CD4-positive, alpha-beta T cell treated with Interleukin-1 beta for 1 hour (primary cell): ENCODE data around the gene PPIP5K2.
"Not testable (repeated sequence)": the region's sequence is repeated elsewhere in the genome, so short reads cannot be mapped to it uniquely, and the experiment has no call there.

Experiments
- DNase-seq, 2 donors: peaks; one replicate each; pipeline ENCODE4 v3.0.0-alpha.2; 2020 to 2022

The PPIP5K2 gene

GRCh38 chr5:103126557-103126956, 6.5 kb downstream of the PPIP5K2 start:
- DNase-seq: no peak

GRCh38 chr5:103127292-103127817, 7.3 kb downstream of the PPIP5K2 start:
- no peak for DNase-seq

GRCh38 chr5:103128202-103128601, 8.1 kb downstream of the PPIP5K2 start:
- DNase-seq: no peak

GRCh38 chr5:103132684-103133083, 12.6 kb downstream of the PPIP5K2 start:
- no peak for DNase-seq

GRCh38 chr5:103133231-103133630, 13.1 kb downstream of the PPIP5K2 start:
- DNase-seq: no peak

- no peak for DNase-seq
These were observed 15.4 kb downstream of the PPIP5K2 start for GRCh38 chr5:103135461-103135860.

- DNase-seq: no peak
These were observed 18.1 kb downstream of the PPIP5K2 start for GRCh38 chr5:103138202-103138690.

- peak; percentile 77 to 85 for DNase-seq
These were observed 19.3 kb downstream of the PPIP5K2 start for GRCh38 chr5:103139264-103139865.

- DNase-seq: not testable (repeated sequence)
These were observed 22.0 kb downstream of the PPIP5K2 start for GRCh38 chr5:103142132-103142531.

- no peak for DNase-seq
These were observed 25.1 kb downstream of the PPIP5K2 start for GRCh38 chr5:103145196-103145595.

- no peak for DNase-seq
These were observed 28.1 kb downstream of the PPIP5K2 start for GRCh38 chr5:103148213-103148612.

- DNase-seq: no peak
These were observed 31.1 kb downstream of the PPIP5K2 start for GRCh38 chr5:103151156-103151555.

GRCh38 chr5:103166706-103167105, 46.6 kb downstream of the PPIP5K2 start:
- no peak for DNase-seq

GRCh38 chr5:103174147-103174546, 54.0 kb downstream of the PPIP5K2 start:
- DNase-seq: no peak

- no peak for DNase-seq
These were observed 57.4 kb downstream of the PPIP5K2 start for GRCh38 chr5:103177543-103177942.

- DNase-seq: no peak
These were observed 58.1 kb downstream of the PPIP5K2 start for GRCh38 chr5:103178167-103178566.

- no peak for DNase-seq
These were observed 66.1 kb downstream of the PPIP5K2 start for GRCh38 chr5:103186152-103186551.

- no peak for DNase-seq
These were observed 68.3 kb downstream of the PPIP5K2 start for GRCh38 chr5:103188436-103188835.

- no peak for DNase-seq
These were observed 83.1 kb downstream of the PPIP5K2 start for GRCh38 chr5:103203226-103203625.

GRCh38 chr5:103204990-103205389, 84.9 kb downstream of the PPIP5K2 start:
- DNase-seq: not testable (repeated sequence)

GRCh38 chr5:103205991-103206700, 86.0 kb downstream of the PPIP5K2 start:
- no peak for DNase-seq

- no peak for DNase-seq
These were observed 86.9 kb downstream of the PPIP5K2 start for GRCh38 chr5:103207011-103207410.

- DNase-seq: no peak
These were observed 87.6 kb downstream of the PPIP5K2 start for GRCh38 chr5:103207653-103208052.

GRCh38 chr5:103208460-103208859, 88.4 kb downstream of the PPIP5K2 start:
- no peak for DNase-seq
